GM23338 (cell line): ENCODE measurements around the gene MRPS27. TPM values are rescaled to one million over a fixed set of nuclear protein-coding genes. Genes with fewer than 3 reads are reported as not detected.

Source experiments
- ATAC-seq: fragments of 200-7000 bp; cut with Tn5 transposase; 3 replicates; pipeline ENCODE4 v1.9.1; 2020
- DNase-seq: peaks from one replicate; pipeline ENCODE4 v3.0.0-alpha.2; 2015; ENCODE audit warnings: low spot score
- H2AFZ ChIP-seq: fragments of 200-600 bp; sonication (generic); 2 replicates; pipeline ENCODE4 v1.8.0; 2016; ENCODE audit warnings: antibody characterized with exemption, mild to moderate bottlenecking, moderate library complexity
- H3F3A ChIP-seq: fragments of 200-600 bp; sonication (generic); replicated peaks from 2 replicates; pipeline ENCODE4 v1.8.0; 2017; ENCODE audit warnings: antibody characterized with exemption, mixed run types, low read depth
- H3K27ac ChIP-seq: fragments of 200-600 bp; sonication (generic); 2 replicates; pipeline ENCODE4 v1.6.1; 2016; ENCODE audit warnings: low read depth
- H3K27me3 ChIP-seq: fragments of 200-600 bp; sonication (generic); 2 replicates; pipeline ENCODE4 v1.8.0; 2016; ENCODE audit warnings: mild to moderate bottlenecking, mixed run types, moderate library complexity; ENCODE audit not compliant: insufficient read depth
- H3K36me3 ChIP-seq: fragments of 200-600 bp; sonication (generic); 2 replicates; pipeline ENCODE4 v1.8.0; 2016; ENCODE audit warnings: mild to moderate bottlenecking; ENCODE audit not compliant: insufficient read depth
- H3K4me1 ChIP-seq: fragments of 200-600 bp; sonication (generic); 2 replicates; pipeline ENCODE4 v1.8.0; 2016; ENCODE audit warnings: mild to moderate bottlenecking, moderate library complexity; ENCODE audit not compliant: insufficient read depth
- H3K4me2 ChIP-seq: fragments of 200-600 bp; sonication (generic); 2 replicates; pipeline ENCODE4 v1.7.1; 2017; ENCODE audit warnings: mixed run types
- H3K4me3 ChIP-seq: fragments of 200-600 bp; sonication (generic); 2 replicates; pipeline ENCODE4 v1.6.1; 2016; ENCODE audit warnings: mixed run types
- H3K79me2 ChIP-seq: fragments of 200-600 bp; sonication (generic); replicated peaks from 2 replicates; pipeline ENCODE4 v1.8.0; 2017; ENCODE audit warnings: mild to moderate bottlenecking; ENCODE audit not compliant: insufficient read depth
- H3K9me2 ChIP-seq: fragments of 200-600 bp; sonication (generic); 2 replicates; pipeline ENCODE4 v1.8.0; 2017; ENCODE audit not compliant: insufficient read depth
- H4K20me1 ChIP-seq: fragments of 200-600 bp; sonication (generic); replicated peaks from 2 replicates; pipeline ENCODE4 v1.8.0; 2017; ENCODE audit warnings: mild to moderate bottlenecking; ENCODE audit not compliant: insufficient read depth
- H3K27ac Mint-ChIP-seq: 2 replicates; pipeline ENCODE4 v1.8.0; 2020; ENCODE audit warnings: inconsistent platforms, mild to moderate bottlenecking, moderate library complexity, mixed read lengths
- H3K27me3 Mint-ChIP-seq: 3 replicates; pipeline ENCODE4 v1.8.0; 2022; ENCODE audit warnings: low read depth, mild to moderate bottlenecking, moderate library complexity, mixed read lengths, inconsistent platforms; ENCODE audit not compliant: insufficient read depth, poor library complexity
- H3K36me3 Mint-ChIP-seq: 3 replicates; pipeline ENCODE4 v1.8.0; 2021; ENCODE audit warnings: low read depth, mild to moderate bottlenecking, inconsistent platforms, moderate library complexity, mixed read lengths
- H3K4me1 Mint-ChIP-seq: 3 replicates; pipeline ENCODE4 v1.8.0; 2020; ENCODE audit warnings: mild to moderate bottlenecking, inconsistent platforms, mixed read lengths
- H3K4me3 Mint-ChIP-seq: 3 replicates; pipeline ENCODE4 v1.8.0; 2021; ENCODE audit warnings: moderate library complexity, mild to moderate bottlenecking, inconsistent platforms, mixed read lengths
- H3K9me3 Mint-ChIP-seq: 3 replicates; pipeline ENCODE4 v1.8.0; 2020; ENCODE audit warnings: moderate library complexity, mild to moderate bottlenecking, inconsistent platforms, mixed read lengths
- CREB1 ChIP-seq: fragments of 250-450 bp; sonication (Bioruptor Pico); IDR thresholded peaks from 2 replicates; pipeline ENCODE4 v1.5.0; 2020; ENCODE audit warnings: low read depth, mild to moderate bottlenecking, moderate library complexity
- EZH2 ChIP-seq: fragments of 200-600 bp; sonication (generic); IDR thresholded peaks from one replicate; pipeline ENCODE4 v1.8.0; 2017; ENCODE audit warnings: antibody characterized with exemption, mild to moderate bottlenecking, low read depth; ENCODE audit not compliant: unreplicated experiment
- EZH2phosphoT487 ChIP-seq: fragments of 200-600 bp; sonication (generic); IDR thresholded peaks from one replicate; pipeline ENCODE4 v1.8.1; 2018; ENCODE audit warnings: antibody characterized with exemption; ENCODE audit not compliant: unreplicated experiment
- JUNB ChIP-seq: IDR thresholded peaks from one replicate; pipeline ENCODE4 v1.6.1; 2016; ENCODE audit warnings: antibody characterized with exemption; ENCODE audit not compliant: unreplicated experiment
- NANOG ChIP-seq: IDR thresholded peaks from 2 replicates; pipeline ENCODE4 v1.6.1; 2016; ENCODE audit warnings: antibody characterized with exemption, borderline replicate concordance
- POLR2AphosphoS5 ChIP-seq: IDR thresholded peaks from 2 replicates; pipeline ENCODE4 v1.6.1; 2016; ENCODE audit warnings: antibody characterized with exemption, low read depth
- STAT1 ChIP-seq: IDR thresholded peaks from one replicate; pipeline ENCODE4 v1.6.1; 2016; ENCODE audit warnings: antibody characterized with exemption; ENCODE audit not compliant: unreplicated experiment
- ZNF114 ChIP-seq: fragments of 250-450 bp; sonication (Bioruptor Pico); IDR thresholded peaks from 2 replicates; pipeline ENCODE4 v1.5.0; 2020; ENCODE audit warnings: mild to moderate bottlenecking, moderate library complexity
- ZNF331 ChIP-seq: fragments of 250-450 bp; sonication (Bioruptor Pico); IDR thresholded peaks from 2 replicates; pipeline ENCODE4 v1.5.0; 2020; ENCODE audit warnings: low read depth, mild to moderate bottlenecking, moderate library complexity
- polyA plus RNA-seq: library from polyadenylated mRNA; unstranded; fragments of >200 nt; fragmentation: Nextera tagmentation; extraction: Ambion mirVana; gene quantifications from 2 replicates; pipeline ENCODE4 v1.2.1, GENCODE V29; 2016
- total RNA-seq: library from RNA; depleted of rRNA; stranded (reverse); fragments of >200 nt; shearing (Covaris generic); gene quantifications from 2 replicates; pipeline ENCODE4 v1.2.3, GENCODE V29; 2014
- TF ChIP-seq, protein P1 (sequence below), 2 experiments: fragments of 200-600 bp in 1 of 2; sonication (generic) in 1 of 2; conservative IDR thresholded peaks; 2 replicates each; pipeline versions ENCODE4 v1.5.1 to v1.6.1; 2016 to 2017; ENCODE audit warnings: antibody characterized with exemption in 2 of 2, low read depth in 2 of 2, mild to moderate bottlenecking in 2 of 2, moderate library complexity in 1 of 2
- TF ChIP-seq, protein P2 (sequence below): IDR thresholded peaks from one replicate; pipeline ENCODE4 v1.6.1; 2018; ENCODE audit warnings: antibody characterized with exemption; ENCODE audit not compliant: unreplicated experiment
- TF ChIP-seq, protein P3 (sequence below): fragments of 250-450 bp; sonication (Bioruptor Pico); IDR thresholded peaks from 2 replicates; pipeline ENCODE4 v1.5.0; 2020; ENCODE audit warnings: mild to moderate bottlenecking, moderate library complexity
- TF ChIP-seq, protein P4 (sequence below): IDR thresholded peaks from 2 replicates; pipeline ENCODE4 v1.6.1; 2016; ENCODE audit warnings: antibody characterized with exemption

MRPS27 gene
- total and polyA plus RNA-seq, 2 experiments from 2014 or later: 53.2 to 141 TPM

DNA sequence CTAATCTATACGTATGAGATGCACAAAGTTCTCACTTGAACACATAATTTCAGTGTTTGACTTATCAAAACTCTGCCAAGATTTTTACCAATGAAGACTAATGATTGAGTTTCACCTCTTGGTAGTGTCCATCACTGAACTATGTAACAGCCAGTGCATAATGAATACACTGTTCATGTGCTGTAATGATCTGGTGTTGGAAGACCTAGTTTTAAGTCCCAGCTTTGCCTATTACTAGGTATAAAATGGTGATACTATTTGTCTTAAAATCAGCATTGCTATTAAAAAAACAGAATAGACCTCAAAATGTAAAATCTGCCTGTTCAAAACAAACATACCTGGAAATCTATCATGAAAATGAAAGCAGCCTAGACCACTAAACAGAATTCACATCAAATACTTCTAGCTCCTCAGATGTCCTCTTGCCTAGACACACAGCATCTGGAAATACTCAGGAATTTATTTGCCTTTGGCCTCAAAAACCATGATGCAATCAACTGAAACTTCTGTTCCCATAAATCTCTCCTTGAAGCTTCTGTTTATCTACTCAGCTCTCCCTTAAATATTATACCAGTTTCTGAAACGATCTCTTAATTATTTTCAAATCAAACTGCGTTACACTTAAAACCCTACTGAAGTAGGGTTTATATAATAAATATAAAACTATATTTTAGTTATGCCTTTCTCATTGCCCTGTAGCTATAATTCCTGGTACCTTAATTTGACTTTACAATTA is 38.1 kb downstream of the MRPS27 start:
- ATAC-seq (no peak), DNase-seq (no peak)
- Histone ChIP-seq H3K9me2 (no peaks in the 10 kb centered on the region), H3K27ac (peak overlapping the region; percentile 34; the same call in 1 of the 2 replicates), H4K20me1 (0 out of 2 replicates have a peak, but pooled peaks cover 4% of the 10 kb centered on the region), H3K4me2 (no peak overlapping the region), H2AFZ (no peak overlapping the region), H3K36me3 (peaks cover 10% of the 10 kb centered on the region; the same call in 1 of the 2 replicates), H3F3A (no peaks in the 10 kb centered on the region), H3K79me2 (0 out of 2 replicates have a peak, but pooled peaks cover 23% of the 10 kb centered on the region), H3K4me1 (no peaks in the 10 kb centered on the region), H3K4me3 (no peak overlapping the region), H3K27me3 (no peaks in the 10 kb centered on the region)
- H3K27ac Mint-ChIP-seq: peak overlapping the region; percentile 51
- H3K4me1 Mint-ChIP-seq: no peaks in the 10 kb centered on the region
- TF ChIP-seq EZH2: no peak
- TF ChIP-seq, protein P1, sequence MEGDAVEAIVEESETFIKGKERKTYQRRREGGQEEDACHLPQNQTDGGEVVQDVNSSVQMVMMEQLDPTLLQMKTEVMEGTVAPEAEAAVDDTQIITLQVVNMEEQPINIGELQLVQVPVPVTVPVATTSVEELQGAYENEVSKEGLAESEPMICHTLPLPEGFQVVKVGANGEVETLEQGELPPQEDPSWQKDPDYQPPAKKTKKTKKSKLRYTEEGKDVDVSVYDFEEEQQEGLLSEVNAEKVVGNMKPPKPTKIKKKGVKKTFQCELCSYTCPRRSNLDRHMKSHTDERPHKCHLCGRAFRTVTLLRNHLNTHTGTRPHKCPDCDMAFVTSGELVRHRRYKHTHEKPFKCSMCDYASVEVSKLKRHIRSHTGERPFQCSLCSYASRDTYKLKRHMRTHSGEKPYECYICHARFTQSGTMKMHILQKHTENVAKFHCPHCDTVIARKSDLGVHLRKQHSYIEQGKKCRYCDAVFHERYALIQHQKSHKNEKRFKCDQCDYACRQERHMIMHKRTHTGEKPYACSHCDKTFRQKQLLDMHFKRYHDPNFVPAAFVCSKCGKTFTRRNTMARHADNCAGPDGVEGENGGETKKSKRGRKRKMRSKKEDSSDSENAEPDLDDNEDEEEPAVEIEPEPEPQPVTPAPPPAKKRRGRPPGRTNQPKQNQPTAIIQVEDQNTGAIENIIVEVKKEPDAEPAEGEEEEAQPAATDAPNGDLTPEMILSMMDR (conservative IDR thresholded peaks at IDR 0.05; ENCODE audit: low read depth in 2 of 2): no peak
- no peak for TF ChIP-seq EZH2phosphoT487
- TF ChIP-seq, protein P2, sequence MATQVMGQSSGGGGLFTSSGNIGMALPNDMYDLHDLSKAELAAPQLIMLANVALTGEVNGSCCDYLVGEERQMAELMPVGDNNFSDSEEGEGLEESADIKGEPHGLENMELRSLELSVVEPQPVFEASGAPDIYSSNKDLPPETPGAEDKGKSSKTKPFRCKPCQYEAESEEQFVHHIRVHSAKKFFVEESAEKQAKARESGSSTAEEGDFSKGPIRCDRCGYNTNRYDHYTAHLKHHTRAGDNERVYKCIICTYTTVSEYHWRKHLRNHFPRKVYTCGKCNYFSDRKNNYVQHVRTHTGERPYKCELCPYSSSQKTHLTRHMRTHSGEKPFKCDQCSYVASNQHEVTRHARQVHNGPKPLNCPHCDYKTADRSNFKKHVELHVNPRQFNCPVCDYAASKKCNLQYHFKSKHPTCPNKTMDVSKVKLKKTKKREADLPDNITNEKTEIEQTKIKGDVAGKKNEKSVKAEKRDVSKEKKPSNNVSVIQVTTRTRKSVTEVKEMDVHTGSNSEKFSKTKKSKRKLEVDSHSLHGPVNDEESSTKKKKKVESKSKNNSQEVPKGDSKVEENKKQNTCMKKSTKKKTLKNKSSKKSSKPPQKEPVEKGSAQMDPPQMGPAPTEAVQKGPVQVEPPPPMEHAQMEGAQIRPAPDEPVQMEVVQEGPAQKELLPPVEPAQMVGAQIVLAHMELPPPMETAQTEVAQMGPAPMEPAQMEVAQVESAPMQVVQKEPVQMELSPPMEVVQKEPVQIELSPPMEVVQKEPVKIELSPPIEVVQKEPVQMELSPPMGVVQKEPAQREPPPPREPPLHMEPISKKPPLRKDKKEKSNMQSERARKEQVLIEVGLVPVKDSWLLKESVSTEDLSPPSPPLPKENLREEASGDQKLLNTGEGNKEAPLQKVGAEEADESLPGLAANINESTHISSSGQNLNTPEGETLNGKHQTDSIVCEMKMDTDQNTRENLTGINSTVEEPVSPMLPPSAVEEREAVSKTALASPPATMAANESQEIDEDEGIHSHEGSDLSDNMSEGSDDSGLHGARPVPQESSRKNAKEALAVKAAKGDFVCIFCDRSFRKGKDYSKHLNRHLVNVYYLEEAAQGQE: no peak
- TF ChIP-seq, protein P3, sequence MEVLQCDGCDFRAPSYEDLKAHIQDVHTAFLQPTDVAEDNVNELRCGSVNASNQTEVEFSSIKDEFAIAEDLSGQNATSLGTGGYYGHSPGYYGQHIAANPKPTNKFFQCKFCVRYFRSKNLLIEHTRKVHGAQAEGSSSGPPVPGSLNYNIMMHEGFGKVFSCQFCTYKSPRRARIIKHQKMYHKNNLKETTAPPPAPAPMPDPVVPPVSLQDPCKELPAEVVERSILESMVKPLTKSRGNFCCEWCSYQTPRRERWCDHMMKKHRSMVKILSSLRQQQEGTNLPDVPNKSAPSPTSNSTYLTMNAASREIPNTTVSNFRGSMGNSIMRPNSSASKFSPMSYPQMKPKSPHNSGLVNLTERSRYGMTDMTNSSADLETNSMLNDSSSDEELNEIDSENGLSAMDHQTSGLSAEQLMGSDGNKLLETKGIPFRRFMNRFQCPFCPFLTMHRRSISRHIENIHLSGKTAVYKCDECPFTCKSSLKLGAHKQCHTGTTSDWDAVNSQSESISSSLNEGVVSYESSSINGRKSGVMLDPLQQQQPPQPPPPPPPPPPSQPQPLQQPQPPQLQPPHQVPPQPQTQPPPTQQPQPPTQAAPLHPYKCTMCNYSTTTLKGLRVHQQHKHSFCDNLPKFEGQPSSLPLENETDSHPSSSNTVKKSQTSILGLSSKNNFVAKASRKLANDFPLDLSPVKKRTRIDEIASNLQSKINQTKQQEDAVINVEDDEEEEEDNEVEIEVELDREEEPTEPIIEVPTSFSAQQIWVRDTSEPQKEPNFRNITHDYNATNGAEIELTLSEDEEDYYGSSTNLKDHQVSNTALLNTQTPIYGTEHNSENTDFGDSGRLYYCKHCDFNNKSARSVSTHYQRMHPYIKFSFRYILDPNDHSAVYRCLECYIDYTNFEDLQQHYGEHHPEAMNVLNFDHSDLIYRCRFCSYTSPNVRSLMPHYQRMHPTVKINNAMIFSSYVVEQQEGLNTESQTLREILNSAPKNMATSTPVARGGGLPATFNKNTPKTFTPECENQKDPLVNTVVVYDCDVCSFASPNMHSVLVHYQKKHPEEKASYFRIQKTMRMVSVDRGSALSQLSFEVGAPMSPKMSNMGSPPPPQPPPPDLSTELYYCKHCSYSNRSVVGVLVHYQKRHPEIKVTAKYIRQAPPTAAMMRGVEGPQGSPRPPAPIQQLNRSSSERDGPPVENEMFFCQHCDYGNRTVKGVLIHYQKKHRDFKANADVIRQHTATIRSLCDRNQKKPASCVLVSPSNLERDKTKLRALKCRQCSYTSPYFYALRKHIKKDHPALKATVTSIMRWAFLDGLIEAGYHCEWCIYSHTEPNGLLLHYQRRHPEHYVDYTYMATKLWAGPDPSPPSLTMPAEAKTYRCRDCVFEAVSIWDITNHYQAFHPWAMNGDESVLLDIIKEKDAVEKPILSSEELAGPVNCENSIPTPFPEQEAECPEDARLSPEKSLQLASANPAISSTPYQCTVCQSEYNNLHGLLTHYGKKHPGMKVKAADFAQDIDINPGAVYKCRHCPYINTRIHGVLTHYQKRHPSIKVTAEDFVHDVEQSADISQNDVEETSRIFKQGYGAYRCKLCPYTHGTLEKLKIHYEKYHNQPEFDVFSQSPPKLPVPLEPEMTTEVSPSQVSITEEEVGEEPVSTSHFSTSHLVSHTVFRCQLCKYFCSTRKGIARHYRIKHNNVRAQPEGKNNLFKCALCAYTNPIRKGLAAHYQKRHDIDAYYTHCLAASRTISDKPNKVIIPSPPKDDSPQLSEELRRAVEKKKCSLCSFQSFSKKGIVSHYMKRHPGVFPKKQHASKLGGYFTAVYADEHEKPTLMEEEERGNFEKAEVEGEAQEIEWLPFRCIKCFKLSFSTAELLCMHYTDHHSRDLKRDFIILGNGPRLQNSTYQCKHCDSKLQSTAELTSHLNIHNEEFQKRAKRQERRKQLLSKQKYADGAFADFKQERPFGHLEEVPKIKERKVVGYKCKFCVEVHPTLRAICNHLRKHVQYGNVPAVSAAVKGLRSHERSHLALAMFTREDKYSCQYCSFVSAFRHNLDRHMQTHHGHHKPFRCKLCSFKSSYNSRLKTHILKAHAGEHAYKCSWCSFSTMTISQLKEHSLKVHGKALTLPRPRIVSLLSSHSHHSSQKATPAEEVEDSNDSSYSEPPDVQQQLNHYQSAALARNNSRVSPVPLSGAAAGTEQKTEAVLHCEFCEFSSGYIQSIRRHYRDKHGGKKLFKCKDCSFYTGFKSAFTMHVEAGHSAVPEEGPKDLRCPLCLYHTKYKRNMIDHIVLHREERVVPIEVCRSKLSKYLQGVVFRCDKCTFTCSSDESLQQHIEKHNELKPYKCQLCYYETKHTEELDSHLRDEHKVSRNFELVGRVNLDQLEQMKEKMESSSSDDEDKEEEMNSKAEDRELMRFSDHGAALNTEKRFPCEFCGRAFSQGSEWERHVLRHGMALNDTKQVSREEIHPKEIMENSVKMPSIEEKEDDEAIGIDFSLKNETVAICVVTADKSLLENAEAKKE (CRISPR knock-in tag): no peak
- no peak for TF ChIP-seq ZNF114 (CRISPR knock-in tag)
- TF ChIP-seq ZNF331 (CRISPR knock-in tag): no peak
- TF ChIP-seq CREB1 (CRISPR knock-in tag): no peak
- TF ChIP-seq POLR2AphosphoS5: no peak
- no peak for TF ChIP-seq STAT1
- TF ChIP-seq, protein P4, sequence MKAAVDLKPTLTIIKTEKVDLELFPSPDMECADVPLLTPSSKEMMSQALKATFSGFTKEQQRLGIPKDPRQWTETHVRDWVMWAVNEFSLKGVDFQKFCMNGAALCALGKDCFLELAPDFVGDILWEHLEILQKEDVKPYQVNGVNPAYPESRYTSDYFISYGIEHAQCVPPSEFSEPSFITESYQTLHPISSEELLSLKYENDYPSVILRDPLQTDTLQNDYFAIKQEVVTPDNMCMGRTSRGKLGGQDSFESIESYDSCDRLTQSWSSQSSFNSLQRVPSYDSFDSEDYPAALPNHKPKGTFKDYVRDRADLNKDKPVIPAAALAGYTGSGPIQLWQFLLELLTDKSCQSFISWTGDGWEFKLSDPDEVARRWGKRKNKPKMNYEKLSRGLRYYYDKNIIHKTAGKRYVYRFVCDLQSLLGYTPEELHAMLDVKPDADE: no peak
- no peak for TF ChIP-seq JUNB
- TF ChIP-seq NANOG: no peak
- H3K4me3 Mint-ChIP-seq: no peak overlapping the region
- H3K27me3 Mint-ChIP-seq: peaks cover 1% of the 10 kb centered on the region
- peaks cover 27% of the 10 kb centered on the region for H3K36me3 Mint-ChIP-seq
- H3K9me3 Mint-ChIP-seq: peaks cover under 1% of the 10 kb centered on the region; the same call in 1 of the 3 replicates
